GM23338 (cell line): ENCODE results near the gene NAB2. TPM values are rescaled to one million over a fixed set of nuclear protein-coding genes. Genes with fewer than 3 reads are reported as not detected.

Source experiments
- ATAC-seq: fragments of 200-7000 bp; cut with Tn5 transposase; 3 replicates; pipeline ENCODE4 v1.9.1; 2020
- DNase-seq: peaks from one replicate; pipeline ENCODE4 v3.0.0-alpha.2; 2015; ENCODE audit warnings: low spot score
- H2AFZ ChIP-seq: fragments of 200-600 bp; sonication (generic); 2 replicates; pipeline ENCODE4 v1.8.0; 2016; ENCODE audit warnings: antibody characterized with exemption, mild to moderate bottlenecking, moderate library complexity
- H3F3A ChIP-seq: fragments of 200-600 bp; sonication (generic); replicated peaks from 2 replicates; pipeline ENCODE4 v1.8.0; 2017; ENCODE audit warnings: antibody characterized with exemption, mixed run types, low read depth
- H3K27ac ChIP-seq: fragments of 200-600 bp; sonication (generic); 2 replicates; pipeline ENCODE4 v1.6.1; 2016; ENCODE audit warnings: low read depth
- H3K27me3 ChIP-seq: fragments of 200-600 bp; sonication (generic); 2 replicates; pipeline ENCODE4 v1.8.0; 2016; ENCODE audit warnings: mild to moderate bottlenecking, mixed run types, moderate library complexity; ENCODE audit not compliant: insufficient read depth
- H3K36me3 ChIP-seq: fragments of 200-600 bp; sonication (generic); 2 replicates; pipeline ENCODE4 v1.8.0; 2016; ENCODE audit warnings: mild to moderate bottlenecking; ENCODE audit not compliant: insufficient read depth
- H3K4me1 ChIP-seq: fragments of 200-600 bp; sonication (generic); 2 replicates; pipeline ENCODE4 v1.8.0; 2016; ENCODE audit warnings: mild to moderate bottlenecking, moderate library complexity; ENCODE audit not compliant: insufficient read depth
- H3K4me2 ChIP-seq: fragments of 200-600 bp; sonication (generic); 2 replicates; pipeline ENCODE4 v1.7.1; 2017; ENCODE audit warnings: mixed run types
- H3K4me3 ChIP-seq: fragments of 200-600 bp; sonication (generic); 2 replicates; pipeline ENCODE4 v1.6.1; 2016; ENCODE audit warnings: mixed run types
- H3K79me2 ChIP-seq: fragments of 200-600 bp; sonication (generic); replicated peaks from 2 replicates; pipeline ENCODE4 v1.8.0; 2017; ENCODE audit warnings: mild to moderate bottlenecking; ENCODE audit not compliant: insufficient read depth
- H3K9me2 ChIP-seq: fragments of 200-600 bp; sonication (generic); 2 replicates; pipeline ENCODE4 v1.8.0; 2017; ENCODE audit not compliant: insufficient read depth
- H4K20me1 ChIP-seq: fragments of 200-600 bp; sonication (generic); replicated peaks from 2 replicates; pipeline ENCODE4 v1.8.0; 2017; ENCODE audit warnings: mild to moderate bottlenecking; ENCODE audit not compliant: insufficient read depth
- H3K27ac Mint-ChIP-seq: 2 replicates; pipeline ENCODE4 v1.8.0; 2020; ENCODE audit warnings: inconsistent platforms, mild to moderate bottlenecking, moderate library complexity, mixed read lengths
- H3K27me3 Mint-ChIP-seq: 3 replicates; pipeline ENCODE4 v1.8.0; 2022; ENCODE audit warnings: low read depth, mild to moderate bottlenecking, moderate library complexity, mixed read lengths, inconsistent platforms; ENCODE audit not compliant: insufficient read depth, poor library complexity
- H3K36me3 Mint-ChIP-seq: 3 replicates; pipeline ENCODE4 v1.8.0; 2021; ENCODE audit warnings: low read depth, mild to moderate bottlenecking, inconsistent platforms, moderate library complexity, mixed read lengths
- H3K4me1 Mint-ChIP-seq: 3 replicates; pipeline ENCODE4 v1.8.0; 2020; ENCODE audit warnings: mild to moderate bottlenecking, inconsistent platforms, mixed read lengths
- H3K4me3 Mint-ChIP-seq: 3 replicates; pipeline ENCODE4 v1.8.0; 2021; ENCODE audit warnings: moderate library complexity, mild to moderate bottlenecking, inconsistent platforms, mixed read lengths
- H3K9me3 Mint-ChIP-seq: 3 replicates; pipeline ENCODE4 v1.8.0; 2020; ENCODE audit warnings: moderate library complexity, mild to moderate bottlenecking, inconsistent platforms, mixed read lengths
- CREB1 ChIP-seq: fragments of 250-450 bp; sonication (Bioruptor Pico); IDR thresholded peaks from 2 replicates; pipeline ENCODE4 v1.5.0; 2020; ENCODE audit warnings: low read depth, mild to moderate bottlenecking, moderate library complexity
- ETS1 ChIP-seq: IDR thresholded peaks from 2 replicates; pipeline ENCODE4 v1.6.1; 2016; ENCODE audit warnings: antibody characterized with exemption
- EZH2phosphoT487 ChIP-seq: fragments of 200-600 bp; sonication (generic); IDR thresholded peaks from one replicate; pipeline ENCODE4 v1.8.1; 2018; ENCODE audit warnings: antibody characterized with exemption; ENCODE audit not compliant: unreplicated experiment
- JUNB ChIP-seq: IDR thresholded peaks from one replicate; pipeline ENCODE4 v1.6.1; 2016; ENCODE audit warnings: antibody characterized with exemption; ENCODE audit not compliant: unreplicated experiment
- NANOG ChIP-seq: IDR thresholded peaks from 2 replicates; pipeline ENCODE4 v1.6.1; 2016; ENCODE audit warnings: antibody characterized with exemption, borderline replicate concordance
- POLR2AphosphoS5 ChIP-seq: IDR thresholded peaks from 2 replicates; pipeline ENCODE4 v1.6.1; 2016; ENCODE audit warnings: antibody characterized with exemption, low read depth
- REST ChIP-seq: IDR thresholded peaks from one replicate; pipeline ENCODE4 v1.6.1; 2018; ENCODE audit warnings: antibody characterized with exemption; ENCODE audit not compliant: unreplicated experiment
- STAT1 ChIP-seq: IDR thresholded peaks from one replicate; pipeline ENCODE4 v1.6.1; 2016; ENCODE audit warnings: antibody characterized with exemption; ENCODE audit not compliant: unreplicated experiment
- ZNF114 ChIP-seq: fragments of 250-450 bp; sonication (Bioruptor Pico); IDR thresholded peaks from 2 replicates; pipeline ENCODE4 v1.5.0; 2020; ENCODE audit warnings: mild to moderate bottlenecking, moderate library complexity
- ZNF331 ChIP-seq: fragments of 250-450 bp; sonication (Bioruptor Pico); IDR thresholded peaks from 2 replicates; pipeline ENCODE4 v1.5.0; 2020; ENCODE audit warnings: low read depth, mild to moderate bottlenecking, moderate library complexity
- ZNF462 ChIP-seq: fragments of 250-450 bp; sonication (Bioruptor Pico); IDR thresholded peaks from 2 replicates; pipeline ENCODE4 v1.5.0; 2020; ENCODE audit warnings: mild to moderate bottlenecking, moderate library complexity
- polyA plus RNA-seq: library from polyadenylated mRNA; unstranded; fragments of >200 nt; fragmentation: Nextera tagmentation; extraction: Ambion mirVana; gene quantifications from 2 replicates; pipeline ENCODE4 v1.2.1, GENCODE V29; 2016
- total RNA-seq: library from RNA; depleted of rRNA; stranded (reverse); fragments of >200 nt; shearing (Covaris generic); gene quantifications from 2 replicates; pipeline ENCODE4 v1.2.3, GENCODE V29; 2014

The NAB2 gene
- total and polyA plus RNA-seq, 2 experiments from 2014 or later, result 6.5 to 19.8 TPM

GRCh38 chr12:57135527-57136326, 46.8 kb downstream of the NAB2 start (continued):
- TF ChIP-seq ZNF114 (no peak), NANOG (no peak), STAT1 (no peak), ETS1 (no peak), CREB1 (CRISPR knock-in tag) (no peak), POLR2AphosphoS5 (no peak), ZNF331 (no peak), JUNB (no peak), REST (no peak)

GRCh38 chr12:57138526-57139272, 49.8 kb downstream of the NAB2 start:
- Histone ChIP-seq H3K4me1 (peaks cover 19% of the 10 kb centered on the region), H3K4me3 (no peak overlapping the region), H2AFZ (no peak overlapping the region), H3K27ac (no peak overlapping the region), H3K4me2 (no peak overlapping the region), H3K9me2 (no peaks in the 10 kb centered on the region), H3K79me2 (peaks cover 60% of the 10 kb centered on the region), H3K36me3 (peaks cover 11% of the 10 kb centered on the region), H4K20me1 (peaks cover 25% of the 10 kb centered on the region), H3F3A (0 out of 2 replicates have a peak, but pooled peaks cover 12% of the 10 kb centered on the region), H3K27me3 (no peaks in the 10 kb centered on the region)
- Mint-ChIP-seq H3K4me3 (no peak overlapping the region; the same call in 2 of the 3 replicates), H3K27ac (peak overlapping the region; percentile 20), H3K27me3 (peaks cover 13% of the 10 kb centered on the region), H3K36me3 (peaks cover 63% of the 10 kb centered on the region), H3K9me3 (no peaks in the 10 kb centered on the region), H3K4me1 (peaks cover 41% of the 10 kb centered on the region)
- DNase-seq, result no peak
- no peak for ATAC-seq
- no peak for TF ChIP-seq NANOG
- TF ChIP-seq STAT1, result no peak
- TF ChIP-seq EZH2phosphoT487, result no peak
- no peak for TF ChIP-seq CREB1 (CRISPR knock-in tag)
- no peak for TF ChIP-seq JUNB
- TF ChIP-seq POLR2AphosphoS5, result no peak
- no peak for TF ChIP-seq ETS1
- no peak for TF ChIP-seq ZNF462 (CRISPR knock-in tag)
